Astrocyte of the spinal cord (primary cell): ENCODE data around the gene DCLK1.

Experiments
- DNase-seq: peaks from one replicate; pipeline ENCODE4 v3.0.0; 2011; ENCODE audit warnings: low read depth, low spot score
- H3K4me3 ChIP-seq: 2 replicates; pipeline ENCODE4 v1.5.1; 2011; ENCODE audit warnings: low read depth, mild to moderate bottlenecking, low read length, moderate library complexity
- in situ Hi-C: cut with HindIII; loops from 2 replicates; pipeline ENCODE4 v1.10.0; 2017; ENCODE audit warnings: low sequenced_read_pairs
- TF ChIP-seq, protein P1 (sequence below): IDR thresholded peaks from 2 replicates; pipeline ENCODE4 v1.5.1; 2012; ENCODE audit warnings: low read depth, mild to moderate bottlenecking, low read length, inconsistent platforms

Gene DCLK1

GRCh38 chr13:35848336-35849255 lies 282.6 kb downstream of the DCLK1 start:
- DNase-seq: no peak
- no peak overlapping the region for H3K4me3 ChIP-seq
- TF ChIP-seq, protein P1, sequence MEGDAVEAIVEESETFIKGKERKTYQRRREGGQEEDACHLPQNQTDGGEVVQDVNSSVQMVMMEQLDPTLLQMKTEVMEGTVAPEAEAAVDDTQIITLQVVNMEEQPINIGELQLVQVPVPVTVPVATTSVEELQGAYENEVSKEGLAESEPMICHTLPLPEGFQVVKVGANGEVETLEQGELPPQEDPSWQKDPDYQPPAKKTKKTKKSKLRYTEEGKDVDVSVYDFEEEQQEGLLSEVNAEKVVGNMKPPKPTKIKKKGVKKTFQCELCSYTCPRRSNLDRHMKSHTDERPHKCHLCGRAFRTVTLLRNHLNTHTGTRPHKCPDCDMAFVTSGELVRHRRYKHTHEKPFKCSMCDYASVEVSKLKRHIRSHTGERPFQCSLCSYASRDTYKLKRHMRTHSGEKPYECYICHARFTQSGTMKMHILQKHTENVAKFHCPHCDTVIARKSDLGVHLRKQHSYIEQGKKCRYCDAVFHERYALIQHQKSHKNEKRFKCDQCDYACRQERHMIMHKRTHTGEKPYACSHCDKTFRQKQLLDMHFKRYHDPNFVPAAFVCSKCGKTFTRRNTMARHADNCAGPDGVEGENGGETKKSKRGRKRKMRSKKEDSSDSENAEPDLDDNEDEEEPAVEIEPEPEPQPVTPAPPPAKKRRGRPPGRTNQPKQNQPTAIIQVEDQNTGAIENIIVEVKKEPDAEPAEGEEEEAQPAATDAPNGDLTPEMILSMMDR: no peak
- in situ Hi-C loops: no loop called here

DNA sequence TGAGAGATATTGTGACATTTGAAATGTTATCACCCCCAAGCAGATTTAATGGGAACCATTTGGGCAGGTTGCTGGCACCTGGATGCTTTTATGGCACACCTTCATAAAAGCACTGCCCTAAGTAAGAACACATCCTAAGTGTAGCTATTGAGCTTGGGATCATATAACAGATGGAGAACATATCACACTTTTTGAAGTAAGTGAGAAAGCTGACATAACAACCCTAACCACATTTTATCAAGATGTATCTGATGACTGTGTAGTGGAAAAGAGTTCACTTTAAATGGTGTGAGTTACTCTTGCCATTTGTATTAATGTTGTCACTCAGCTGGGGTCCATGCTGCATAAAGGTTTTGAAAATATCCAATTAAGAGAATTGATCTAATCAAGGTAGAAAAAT lies 287.9 kb downstream of the DCLK1 start:
- TF ChIP-seq, protein P1: no peak
- in situ Hi-C loops: no loop called here
- no peak overlapping the region for H3K4me3 ChIP-seq
- no peak for DNase-seq

- TF ChIP-seq, protein P1: no peak
- H3K4me3 ChIP-seq: no peak overlapping the region
- no peak for DNase-seq
- in situ Hi-C loops: no loop called here
Measured at GRCh38 chr13:35841060-35841521, 290.1 kb downstream of the DCLK1 start.

DNA sequence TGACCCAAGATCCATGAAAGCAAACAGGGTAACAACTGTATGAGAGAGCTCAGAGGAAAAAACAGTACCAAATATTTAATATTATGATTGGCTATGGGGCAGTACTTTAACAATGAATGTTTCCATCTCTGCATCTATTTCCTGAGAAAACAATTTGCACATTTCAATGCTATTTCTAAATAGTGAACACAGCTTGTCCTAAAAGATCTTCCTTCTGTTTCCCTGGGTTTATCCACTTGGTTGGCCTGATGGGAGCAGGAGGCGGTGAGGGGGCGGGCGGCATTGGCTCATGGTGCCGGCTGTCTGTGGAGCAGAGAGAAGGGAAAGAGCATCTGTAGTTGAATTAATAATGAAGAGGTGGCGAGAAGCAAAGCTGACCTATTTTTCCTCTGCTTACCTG lies 291.4 kb downstream of the DCLK1 start:
- TF ChIP-seq, protein P1: no peak
- H3K4me3 ChIP-seq: no peak overlapping the region
- in situ Hi-C loops: no loop called here
- DNase-seq: no peak

- peak; percentile 87 for DNase-seq
- no peak overlapping the region for H3K4me3 ChIP-seq
- TF ChIP-seq, protein P1: no peak
- in situ Hi-C loops: no loop called here
Measured at GRCh38 chr13:35838356-35838755, 292.8 kb downstream of the DCLK1 start.

DNA sequence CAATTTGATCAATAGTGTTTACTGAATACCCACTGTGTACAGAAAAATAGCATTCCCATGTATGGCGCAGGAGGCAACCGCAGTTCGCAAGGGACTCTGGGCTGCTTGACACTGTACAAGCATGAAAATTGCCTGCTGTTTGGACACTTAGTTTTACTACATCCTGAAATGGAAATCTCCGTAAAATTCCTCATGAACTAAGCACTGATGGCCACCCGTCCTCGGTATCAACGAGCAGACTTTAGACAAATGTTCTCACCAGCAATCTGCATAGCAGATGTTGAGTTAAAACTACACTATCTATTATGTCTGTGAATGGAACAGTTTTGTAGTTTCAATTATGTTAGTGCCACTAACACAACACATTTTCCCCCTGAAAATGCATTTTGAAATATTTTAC lies 294.7 kb downstream of the DCLK1 start:
- DNase-seq: no peak
- TF ChIP-seq, protein P1: no peak
- in situ Hi-C loops: no loop called here
- H3K4me3 ChIP-seq: no peak overlapping the region
